AG09319 (cell line): ENCODE data around the gene TCIRG1.

Experiments used
- DNase-seq: peaks from one replicate; pipeline ENCODE4 v3.0.0-alpha.2; 2010; ENCODE audit warnings: low read depth; ENCODE audit errors: extremely low read depth
- CTCF ChIP-seq: IDR thresholded peaks from 2 replicates; pipeline ENCODE4 v1.5.1; 2011; ENCODE audit warnings: low read depth, mild to moderate bottlenecking, inconsistent platforms, low read length, moderate library complexity

The TCIRG1 gene

GRCh38 chr11:68061508-68061907, 22.7 kb downstream of the TCIRG1 start:
- TF ChIP-seq CTCF, result no peak
- DNase-seq, result no peak

GRCh38 chr11:68064926-68065325, 26.1 kb downstream of the TCIRG1 start:
- TF ChIP-seq CTCF, result no peak
- DNase-seq, result no peak

GRCh38 chr11:68065841-68066240, 27.0 kb downstream of the TCIRG1 start:
- DNase-seq, result no peak
- no peak for TF ChIP-seq CTCF

GRCh38 chr11:68066742-68067141, 27.9 kb downstream of the TCIRG1 start:
- TF ChIP-seq CTCF, result no peak
- DNase-seq, result no peak

- no peak for TF ChIP-seq CTCF
- DNase-seq, result no peak
Observed at GRCh38 chr11:68067991-68068390, 29.2 kb downstream of the TCIRG1 start.

GRCh38 chr11:68071281-68072048, 32.6 kb downstream of the TCIRG1 start:
- TF ChIP-seq CTCF, result no peak
- no peak for DNase-seq

GRCh38 chr11:68074584-68075352, 35.9 kb downstream of the TCIRG1 start:
- no peak for TF ChIP-seq CTCF
- no peak for DNase-seq
